Stimulated activated CD4-positive, alpha-beta T cell treated with anti-CD3 and anti-CD28 coated beads, Interleukin-1b, Interleukin-23, amount 100 ng/mL, for 1 hour (primary cell): Measurements from ENCODE around the gene G6PC1.
"Not testable (repeated sequence)": the region's sequence is repeated elsewhere in the genome, so short reads cannot be mapped to it uniquely, and the experiment has no call there.

Experiments used
- DNase-seq, 2 donors: peaks; one replicate each; pipeline ENCODE4 v3.0.0-alpha.2; 2020; ENCODE audit warnings: low read depth in 2 of 2

G6PC1 gene

GRCh38 chr17:42900460-42901331 lies at the start of gene G6PC1:
Gene G6PC1 (plus strand): TSS chr17:42900799. CDS start chr17:42900877, 78 bp downstream.
- no peak for DNase-seq

DNA sequence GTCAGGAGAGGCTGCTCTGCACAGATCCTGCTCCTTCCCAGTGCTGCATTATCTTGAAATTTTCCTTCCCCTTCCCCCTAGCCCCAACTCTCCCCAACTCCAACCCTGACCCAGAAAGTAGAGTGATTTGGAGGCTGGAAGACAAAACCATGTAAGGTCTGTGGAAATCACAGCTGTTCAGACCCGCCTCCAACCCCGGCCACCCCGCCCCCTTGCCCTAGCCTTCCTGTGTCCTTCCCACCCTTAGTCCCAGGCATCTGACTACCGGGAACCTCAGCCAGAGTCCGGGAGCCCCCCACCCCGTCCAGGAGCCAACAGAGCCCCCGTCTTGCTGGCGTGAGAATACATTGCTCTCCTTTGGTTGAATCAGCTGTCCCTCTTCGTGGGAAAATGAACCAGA lies 49.6 kb upstream of the G6PC1 start, which contains the start of gene AOC3:
Gene AOC3 (plus strand): TSS at position 246 of the 400 bp plus-strand sequence. CDS start 145 bp downstream, at position 391.
- DNase-seq = no peak

- DNase-seq = not testable (repeated sequence)
Observed at GRCh38 chr17:42851371-42852240, 49.0 kb upstream of the G6PC1 start.

GRCh38 chr17:42852351-42852750 lies 48.2 kb upstream of the G6PC1 start:
- no peak for DNase-seq

DNA sequence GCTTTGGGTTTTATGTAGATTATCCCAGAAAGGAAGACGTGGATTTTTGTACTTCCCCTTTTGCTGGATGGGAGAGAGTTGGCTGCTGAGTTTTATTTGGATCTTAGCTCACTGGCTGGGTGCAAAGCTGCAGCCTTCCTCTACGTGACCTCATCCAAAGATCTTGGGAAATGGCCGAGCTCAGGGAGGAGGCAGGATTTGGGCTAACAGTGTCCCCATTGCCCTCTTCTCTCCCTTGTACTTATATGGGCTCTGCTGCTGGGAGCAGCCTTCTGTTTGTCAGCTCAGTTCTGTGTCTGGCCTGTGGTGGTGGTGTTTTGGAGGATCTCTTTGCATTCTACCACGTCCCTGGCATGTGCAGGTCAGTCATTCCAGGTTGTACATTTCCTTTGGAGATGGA lies 47.6 kb upstream of the G6PC1 start:
- DNase-seq = no peak

GRCh38 chr17:42853597-42853967 lies 47.0 kb upstream of the G6PC1 start:
- DNase-seq = no peak

DNA sequence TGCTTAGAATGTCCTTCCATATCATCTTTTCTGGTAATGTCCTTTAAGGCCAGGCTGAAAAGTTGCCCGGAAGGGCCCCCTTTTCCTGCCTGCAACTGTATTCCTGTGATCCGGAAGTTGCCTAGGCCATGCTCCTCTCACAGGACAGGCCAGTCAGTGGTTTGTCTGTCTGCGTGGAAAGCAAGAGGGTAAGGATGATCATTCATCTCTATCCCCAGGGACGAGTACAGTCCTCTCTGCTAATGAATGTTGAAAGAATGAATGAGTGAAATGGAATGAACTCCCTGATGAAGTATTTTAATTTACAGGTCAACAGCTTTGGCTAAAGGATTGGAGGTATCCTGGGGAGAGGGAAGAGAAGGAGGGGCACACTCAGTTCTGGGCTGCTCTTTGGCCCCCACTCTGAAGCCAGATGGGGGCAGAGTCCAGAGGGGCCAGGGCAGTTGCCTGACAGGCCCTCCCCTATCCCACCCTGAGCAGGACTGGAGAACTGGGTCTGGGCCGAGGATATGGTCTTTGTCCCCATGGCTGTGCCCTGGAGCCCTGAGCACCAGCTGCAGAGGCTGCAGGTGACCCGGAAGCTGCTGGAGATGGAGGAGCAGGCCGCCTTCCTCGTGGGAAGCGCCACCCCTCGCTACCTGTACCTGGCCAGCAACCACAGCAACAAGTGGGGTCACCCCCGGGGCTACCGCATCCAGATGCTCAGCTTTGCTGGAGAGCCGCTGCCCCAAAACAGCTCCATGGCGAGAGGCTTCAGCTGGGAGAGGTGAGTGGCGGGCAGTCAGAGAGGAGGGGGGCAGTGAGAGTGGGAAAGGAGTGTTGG lies 46.4 kb upstream of the G6PC1 start:
- DNase-seq = no peak

GRCh38 chr17:42855048-42855596 lies 45.5 kb upstream of the G6PC1 start:
- no peak for DNase-seq

GRCh38 chr17:42856093-42856492 lies 44.5 kb upstream of the G6PC1 start:
- DNase-seq = not testable (repeated sequence)

- DNase-seq = not testable (repeated sequence)
Observed at GRCh38 chr17:42856516-42856915, 44.1 kb upstream of the G6PC1 start.

GRCh38 chr17:42857389-42857788 lies 43.2 kb upstream of the G6PC1 start:
- no peak for DNase-seq

GRCh38 chr17:42865638-42866094 lies 34.9 kb upstream of the G6PC1 start:
- DNase-seq = no peak

DNA sequence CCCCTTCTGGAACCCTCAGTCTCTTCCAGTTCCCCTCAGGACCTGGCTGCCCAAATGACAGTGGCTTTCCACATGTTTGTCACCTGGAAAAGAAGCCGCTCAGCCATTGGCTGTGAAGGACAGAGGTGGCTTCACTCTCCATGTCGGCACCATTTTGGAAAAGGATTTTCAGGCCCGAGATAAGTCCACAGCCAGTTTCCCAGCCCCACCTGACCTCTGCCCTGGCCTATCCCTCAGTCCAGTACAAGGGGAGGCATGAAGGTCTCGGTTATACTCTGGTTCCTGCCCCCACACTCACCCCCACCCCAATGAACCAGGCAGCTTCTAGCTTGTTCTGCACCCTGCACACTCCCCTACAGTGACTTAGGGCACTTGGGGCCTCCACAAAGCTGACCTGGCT lies 34.4 kb upstream of the G6PC1 start:
- DNase-seq = no peak

DNA sequence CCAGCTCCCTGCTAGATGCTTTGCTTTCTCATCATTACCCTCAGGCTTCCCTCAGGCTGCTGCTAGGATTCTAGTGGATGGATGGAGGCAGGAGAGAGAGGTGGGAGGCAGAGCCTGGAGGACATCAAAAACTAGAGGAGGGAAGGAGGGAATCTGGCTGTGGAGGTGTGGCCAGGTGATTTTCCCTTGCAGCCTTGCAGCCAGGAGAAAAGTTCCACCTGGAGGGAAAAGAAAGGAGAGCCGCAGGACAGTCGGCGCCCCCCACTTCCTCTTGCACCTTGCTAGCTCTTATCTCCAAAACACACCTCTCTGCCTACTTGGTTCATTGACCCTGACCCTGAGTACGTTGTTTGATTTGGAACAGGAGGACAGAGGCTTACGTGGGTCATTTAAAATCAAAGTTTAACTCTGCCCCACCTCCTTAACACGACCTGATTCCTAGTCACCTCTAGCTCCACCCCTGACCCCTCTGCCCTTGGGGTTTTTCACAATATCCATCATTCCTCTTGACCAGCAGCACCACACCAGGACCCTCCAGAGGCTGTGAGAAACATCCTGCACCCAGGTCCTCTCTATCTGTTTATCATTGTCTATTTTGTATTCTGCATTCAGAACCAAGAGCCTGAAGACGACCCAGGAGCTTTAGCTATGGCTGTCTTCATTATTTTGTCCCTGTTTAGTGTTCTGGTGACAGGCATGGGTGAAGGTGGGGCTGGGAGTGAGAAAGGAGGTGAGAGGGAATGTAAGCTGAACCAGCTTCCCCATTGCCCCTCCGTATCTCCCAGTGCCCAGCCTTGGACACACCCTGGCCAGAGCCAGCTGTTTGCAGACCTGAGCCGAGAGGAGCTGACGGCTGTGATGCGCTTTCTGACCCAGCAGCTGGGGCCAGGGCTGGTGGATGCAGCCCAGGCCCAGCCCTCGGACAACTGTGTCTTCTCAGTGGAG lies 33.7 kb upstream of the G6PC1 start:
- DNase-seq = no peak

DNA sequence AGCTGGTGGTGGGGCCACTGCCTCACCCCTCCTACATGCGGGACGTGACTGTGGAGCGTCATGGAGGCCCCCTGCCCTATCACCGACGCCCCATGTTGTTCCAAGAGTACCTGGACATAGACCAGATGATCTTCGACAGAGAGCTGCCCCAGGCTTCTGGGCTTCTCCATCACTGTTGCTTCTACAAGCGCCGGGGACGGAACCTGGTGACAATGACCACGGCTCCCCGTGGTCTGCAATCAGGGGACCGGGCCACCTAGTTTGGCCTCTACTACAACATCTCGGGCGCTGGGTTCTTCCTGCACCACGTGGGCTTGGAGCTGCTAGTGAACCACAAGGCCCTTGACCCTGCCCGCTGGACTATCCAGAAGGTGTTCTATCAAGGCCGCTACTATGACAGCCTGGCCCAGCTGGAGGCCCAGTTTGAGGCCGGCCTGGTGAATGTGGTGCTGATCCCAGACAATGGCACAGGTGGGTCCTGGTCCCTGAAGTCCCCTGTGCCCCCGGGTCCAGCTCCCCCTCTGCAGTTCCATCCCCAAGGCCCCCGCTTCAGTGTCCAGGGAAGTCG lies 32.8 kb upstream of the G6PC1 start:
- not testable (repeated sequence) for DNase-seq

- DNase-seq = no peak
Observed at GRCh38 chr17:42868338-42868737, 32.3 kb upstream of the G6PC1 start.

GRCh38 chr17:42871647-42872046 lies 29.0 kb upstream of the G6PC1 start:
- no peak for DNase-seq

DNA sequence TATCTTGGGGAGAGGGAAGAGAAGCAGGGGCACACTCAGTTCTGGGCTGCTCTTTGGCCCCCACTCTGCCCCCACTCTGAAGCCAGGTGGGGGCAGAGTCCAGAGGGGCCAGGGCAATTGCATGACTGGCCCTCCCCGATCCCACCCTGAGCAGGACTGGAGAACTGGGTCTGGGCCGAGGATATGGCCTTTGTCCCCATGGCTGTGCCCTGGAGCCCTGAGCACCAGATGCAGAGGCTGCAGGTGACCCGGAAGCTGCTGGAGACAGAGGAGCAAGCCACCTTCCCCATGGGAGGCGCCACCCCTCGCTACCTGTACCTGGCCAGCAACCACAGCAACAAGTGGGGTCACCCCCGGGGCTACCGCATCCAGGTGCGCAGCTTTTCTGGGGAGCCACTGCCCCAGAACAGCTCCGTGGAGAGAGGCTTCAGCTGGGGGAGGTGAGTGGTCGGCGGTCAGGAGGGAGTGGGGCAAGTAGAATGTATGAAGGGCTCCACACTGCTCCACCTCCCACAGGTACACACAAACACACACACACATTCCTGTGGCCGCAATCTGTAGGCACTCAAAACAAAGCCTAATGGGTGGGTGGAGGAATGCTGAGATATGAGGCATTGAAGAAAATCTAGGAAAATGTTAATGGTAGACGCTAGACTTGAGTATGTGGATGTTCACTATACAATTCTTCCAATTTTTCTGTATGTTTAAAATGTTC lies 28.2 kb upstream of the G6PC1 start:
- no peak for DNase-seq

GRCh38 chr17:42873315-42873714 lies 27.3 kb upstream of the G6PC1 start:
- no peak for DNase-seq
